ENCODE measurements around the gene RCSD1. TPM values are rescaled to one million over a fixed set of nuclear protein-coding genes. Genes with fewer than 3 reads are reported as not detected.

The RCSD1 gene
- total and polyA plus RNA-seq, 10 of the 15 experiments (the other 5 are each of a cell fraction or from before 2014, with no cell fraction given), result 11.4 to 78.3 (median 71.6) TPM

- peak; percentile 57 for TF ChIP-seq E4F1 (IDR thresholded peaks at IDR 0.05; ENCODE audit: borderline replicate concordance, partially characterized antibody)
- peak; percentile 77; the same call in 1 of the 2 replicates for TF ChIP-seq HDGF (IDR thresholded peaks at IDR 0.05)
- TF ChIP-seq RAD51 (IDR thresholded peaks at IDR 0.05), result peak; percentile 47
- no peak for TF ChIP-seq CEBPZ (IDR thresholded peaks at IDR 0.05; ENCODE audit: low read depth, low read length)
- TF ChIP-seq TCF12 (IDR thresholded peaks at IDR 0.05; ENCODE audit: low read depth, low read length), result peak; percentile 99
- peak; percentile 58 to 75 for TF ChIP-seq IKZF2 (IDR thresholded peaks at IDR 0.05)
- TF ChIP-seq ATF7 (IDR thresholded peaks at IDR 0.05; ENCODE audit: low read depth), result peak; percentile 70
- peak; percentile 79 for TF ChIP-seq SP1 (IDR thresholded peaks at IDR 0.05; ENCODE audit: low read depth, low read length)
- no peak for TF ChIP-seq ZBTB4 (CRISPR knock-in tag; IDR thresholded peaks at IDR 0.05)
- TF ChIP-seq REST (IDR thresholded peaks at IDR 0.05; ENCODE audit: low read depth, low read length), result 0 out of 2 replicates have a peak, but pooled peaks have one; percentile 29
- TF ChIP-seq RAD21 (IDR thresholded peaks at IDR 0.05; ENCODE audit: insufficient read depth, low read depth, low read length), result no peak
- peak; percentile 91 for TF ChIP-seq DPF2 (IDR thresholded peaks at IDR 0.05)
- no peak for TF ChIP-seq YBX1 (IDR thresholded peaks at IDR 0.05)
- TF ChIP-seq SIN3A (IDR thresholded peaks at IDR 0.05; ENCODE audit: low read depth, low read length), result no peak; the same call in 1 of the 2 replicates
- TF ChIP-seq BCL11A (IDR thresholded peaks at IDR 0.05; ENCODE audit: low read depth, low read length), result peak; percentile 77
- no peak for TF ChIP-seq SREBF2 (IDR thresholded peaks at IDR 0.05; ENCODE audit: low read length)
- TF ChIP-seq HDAC6 (IDR thresholded peaks at IDR 0.05; ENCODE audit: unreplicated experiment), result no peak
- TF ChIP-seq RELA (IDR thresholded peaks at IDR 0.05; ENCODE audit: borderline replicate concordance, partially characterized antibody), result peak; percentile 69
Observed at GRCh38 chr1:167627865-167628641, 2.0 kb upstream of the RCSD1 start (continued).

Measured in GM12878 (cell line).